ENCODE measurements around the gene SRSF8.

DNA sequence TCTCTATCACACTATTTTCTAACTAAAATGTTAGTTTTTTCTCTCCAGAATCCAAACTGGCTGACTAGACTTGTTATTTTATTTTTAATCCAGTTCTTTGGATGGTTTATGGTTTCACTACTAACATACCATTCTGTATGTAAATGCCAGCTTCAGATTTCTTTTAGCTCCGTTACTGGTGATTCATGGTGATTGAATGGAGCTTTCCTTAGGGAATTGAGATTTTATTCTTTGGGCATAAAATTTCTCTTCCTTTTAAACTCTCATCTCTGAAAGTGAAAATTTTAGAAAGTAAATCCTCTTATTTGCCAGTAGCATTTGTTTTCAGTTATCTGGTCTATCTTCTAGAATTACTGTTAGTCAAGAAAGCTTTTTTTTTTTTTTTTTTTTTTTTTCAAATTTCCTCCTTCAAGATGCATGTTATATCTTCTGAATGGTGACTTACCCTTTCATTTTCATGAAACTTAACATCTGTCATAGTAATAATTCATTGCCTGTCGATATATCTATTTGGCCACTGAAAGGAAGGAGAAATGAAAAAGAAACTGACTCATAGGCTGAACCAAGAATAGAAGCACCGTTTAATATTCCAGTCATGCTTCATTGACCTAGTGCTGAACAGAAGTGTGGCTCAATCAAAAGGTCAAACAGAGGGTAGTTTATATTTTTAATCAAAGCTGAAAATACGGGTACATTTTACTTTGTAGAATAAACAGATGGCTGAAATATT, 29.3 kb downstream of the SRSF8 start:
- TF ChIP-seq, protein P1, sequence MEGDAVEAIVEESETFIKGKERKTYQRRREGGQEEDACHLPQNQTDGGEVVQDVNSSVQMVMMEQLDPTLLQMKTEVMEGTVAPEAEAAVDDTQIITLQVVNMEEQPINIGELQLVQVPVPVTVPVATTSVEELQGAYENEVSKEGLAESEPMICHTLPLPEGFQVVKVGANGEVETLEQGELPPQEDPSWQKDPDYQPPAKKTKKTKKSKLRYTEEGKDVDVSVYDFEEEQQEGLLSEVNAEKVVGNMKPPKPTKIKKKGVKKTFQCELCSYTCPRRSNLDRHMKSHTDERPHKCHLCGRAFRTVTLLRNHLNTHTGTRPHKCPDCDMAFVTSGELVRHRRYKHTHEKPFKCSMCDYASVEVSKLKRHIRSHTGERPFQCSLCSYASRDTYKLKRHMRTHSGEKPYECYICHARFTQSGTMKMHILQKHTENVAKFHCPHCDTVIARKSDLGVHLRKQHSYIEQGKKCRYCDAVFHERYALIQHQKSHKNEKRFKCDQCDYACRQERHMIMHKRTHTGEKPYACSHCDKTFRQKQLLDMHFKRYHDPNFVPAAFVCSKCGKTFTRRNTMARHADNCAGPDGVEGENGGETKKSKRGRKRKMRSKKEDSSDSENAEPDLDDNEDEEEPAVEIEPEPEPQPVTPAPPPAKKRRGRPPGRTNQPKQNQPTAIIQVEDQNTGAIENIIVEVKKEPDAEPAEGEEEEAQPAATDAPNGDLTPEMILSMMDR (IDR thresholded peaks at IDR 0.05) = no peak
- no peak for TF ChIP-seq EZH2 (IDR thresholded peaks at IDR 0.05; ENCODE audit: borderline replicate concordance, insufficient read depth, low read depth, low read length, poor library complexity, severe bottlenecking)

All from B cell (primary cell).